ENCODE measurements around the gene REV3L.

REV3L gene

GRCh38 chr6:111449129-111449528 lies 33.9 kb downstream of the REV3L start:
- no peak for DNase-seq
- Histone ChIP-seq H3K4me3 (ENCODE audit: low read depth, low read length) (no peak overlapping the region), H3K9me3 (ENCODE audit: severe bottlenecking) (no peaks in the 10 kb centered on the region), H3K27ac (no peak overlapping the region), H3K27me3 (ENCODE audit: insufficient read depth, low read depth, severe bottlenecking) (no peaks in the 10 kb centered on the region), H3K36me3 (no peaks in the 10 kb centered on the region)
- TF ChIP-seq, protein P1, sequence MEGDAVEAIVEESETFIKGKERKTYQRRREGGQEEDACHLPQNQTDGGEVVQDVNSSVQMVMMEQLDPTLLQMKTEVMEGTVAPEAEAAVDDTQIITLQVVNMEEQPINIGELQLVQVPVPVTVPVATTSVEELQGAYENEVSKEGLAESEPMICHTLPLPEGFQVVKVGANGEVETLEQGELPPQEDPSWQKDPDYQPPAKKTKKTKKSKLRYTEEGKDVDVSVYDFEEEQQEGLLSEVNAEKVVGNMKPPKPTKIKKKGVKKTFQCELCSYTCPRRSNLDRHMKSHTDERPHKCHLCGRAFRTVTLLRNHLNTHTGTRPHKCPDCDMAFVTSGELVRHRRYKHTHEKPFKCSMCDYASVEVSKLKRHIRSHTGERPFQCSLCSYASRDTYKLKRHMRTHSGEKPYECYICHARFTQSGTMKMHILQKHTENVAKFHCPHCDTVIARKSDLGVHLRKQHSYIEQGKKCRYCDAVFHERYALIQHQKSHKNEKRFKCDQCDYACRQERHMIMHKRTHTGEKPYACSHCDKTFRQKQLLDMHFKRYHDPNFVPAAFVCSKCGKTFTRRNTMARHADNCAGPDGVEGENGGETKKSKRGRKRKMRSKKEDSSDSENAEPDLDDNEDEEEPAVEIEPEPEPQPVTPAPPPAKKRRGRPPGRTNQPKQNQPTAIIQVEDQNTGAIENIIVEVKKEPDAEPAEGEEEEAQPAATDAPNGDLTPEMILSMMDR (IDR thresholded peaks at IDR 0.05; ENCODE audit: low read depth, low read length): no peak

DNA sequence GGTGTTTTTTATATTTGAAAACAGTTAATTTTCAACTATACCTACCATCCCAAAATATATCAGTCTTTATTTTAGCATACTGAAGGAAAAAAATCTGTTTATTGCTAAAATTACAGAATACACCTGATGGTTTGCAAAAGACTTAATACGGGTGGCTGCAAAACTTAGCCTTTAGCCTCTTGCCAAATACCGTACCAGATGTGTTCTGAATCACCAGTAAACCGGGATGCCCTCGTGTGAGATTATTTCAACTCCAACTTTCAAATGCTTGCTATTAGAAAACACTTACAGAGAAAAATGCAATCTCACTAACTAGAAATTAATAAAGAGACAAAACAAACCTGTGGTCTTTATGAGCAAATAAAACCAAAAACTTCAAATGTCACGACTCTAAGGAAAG lies 36.0 kb downstream of the REV3L start:
- DNase-seq: no peak
- no peaks in the 10 kb centered on the region for H3K9me3 ChIP-seq (ENCODE audit: severe bottlenecking)
- H3K4me3 ChIP-seq (ENCODE audit: low read depth, low read length): no peak overlapping the region
- H3K36me3 ChIP-seq: no peaks in the 10 kb centered on the region
- TF ChIP-seq, protein P1 (IDR thresholded peaks at IDR 0.05; ENCODE audit: low read depth, low read length): no peak
- H3K27ac ChIP-seq: no peak overlapping the region
- H3K27me3 ChIP-seq (ENCODE audit: insufficient read depth, low read depth, severe bottlenecking): no peaks in the 10 kb centered on the region

GRCh38 chr6:111445861-111446267 lies 37.2 kb downstream of the REV3L start:
- no peak for DNase-seq
- Histone ChIP-seq H3K4me3 (ENCODE audit: low read depth, low read length) (no peak overlapping the region), H3K27ac (no peak overlapping the region)

DNA sequence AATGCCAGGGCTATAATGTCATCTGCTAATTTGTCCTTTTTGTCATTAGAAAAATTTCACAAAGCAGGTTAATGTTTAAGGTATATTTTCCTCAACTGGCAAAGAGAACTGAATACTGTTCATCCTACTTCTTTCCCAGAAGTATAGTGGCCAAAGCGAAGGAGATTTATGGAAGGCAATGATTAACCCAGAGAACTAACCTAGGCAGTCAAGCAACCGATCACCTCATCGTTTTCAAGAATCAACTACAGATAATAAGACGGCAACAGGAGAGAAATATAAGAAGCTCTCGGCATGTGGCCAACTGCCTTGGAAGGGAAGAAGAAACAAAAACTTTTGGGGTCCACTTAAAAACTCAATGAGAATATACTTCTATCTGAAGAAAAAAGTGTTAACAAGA lies 38.2 kb downstream of the REV3L start:
- TF ChIP-seq, protein P1 (IDR thresholded peaks at IDR 0.05; ENCODE audit: low read depth, low read length): no peak

More at GRCh38 chr6:111445861-111446267, 37.2 kb downstream of the REV3L start:
- Histone ChIP-seq H3K36me3 (no peaks in the 10 kb centered on the region), H3K9me3 (ENCODE audit: severe bottlenecking) (no peaks in the 10 kb centered on the region), H3K27me3 (ENCODE audit: insufficient read depth, low read depth, severe bottlenecking) (no peaks in the 10 kb centered on the region)
- TF ChIP-seq, protein P1 (IDR thresholded peaks at IDR 0.05; ENCODE audit: low read depth, low read length): no peak

DNA sequence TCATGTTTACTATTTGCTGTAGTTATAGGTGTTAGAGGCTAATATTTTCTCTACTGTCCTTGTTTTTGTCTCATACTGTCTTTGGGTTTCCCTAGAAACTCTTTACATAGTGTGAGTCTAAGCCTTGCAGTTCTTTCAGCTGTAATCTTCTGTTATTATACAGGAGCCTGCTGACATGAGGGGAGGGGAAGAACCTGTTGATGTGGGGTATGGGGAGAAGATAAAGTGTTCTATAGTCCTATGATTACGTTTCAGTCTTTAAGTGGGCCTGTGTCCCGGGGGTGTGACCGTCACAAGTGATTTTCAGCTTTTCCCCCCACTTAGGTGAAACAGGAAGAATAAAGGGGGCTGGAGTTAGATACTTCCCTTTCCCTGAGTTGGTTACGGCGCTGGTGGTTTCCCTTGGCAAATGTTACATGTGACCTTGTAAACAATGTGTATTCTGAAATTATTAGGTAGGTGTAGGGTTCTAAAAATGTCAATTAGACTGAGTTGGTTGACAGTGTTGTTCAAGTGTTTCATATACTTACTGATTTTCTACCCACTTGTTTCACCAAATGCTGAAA lies 41.3 kb downstream of the REV3L start:
- no peak for DNase-seq
- Histone ChIP-seq H3K27me3 (ENCODE audit: insufficient read depth, low read depth, severe bottlenecking) (no peaks in the 10 kb centered on the region), H3K36me3 (no peaks in the 10 kb centered on the region), H3K4me3 (ENCODE audit: low read depth, low read length) (no peak overlapping the region), H3K27ac (no peak overlapping the region), H3K9me3 (ENCODE audit: severe bottlenecking) (no peaks in the 10 kb centered on the region)
- TF ChIP-seq, protein P1 (IDR thresholded peaks at IDR 0.05; ENCODE audit: low read depth, low read length): no peak

More for the DNA sequence above, 38.2 kb downstream of the REV3L start:
- H3K9me3 ChIP-seq (ENCODE audit: severe bottlenecking): no peaks in the 10 kb centered on the region
- H3K27ac ChIP-seq: no peak overlapping the region
- no peaks in the 10 kb centered on the region for H3K27me3 ChIP-seq (ENCODE audit: insufficient read depth, low read depth, severe bottlenecking)
- H3K4me3 ChIP-seq (ENCODE audit: low read depth, low read length): no peak overlapping the region
- no peaks in the 10 kb centered on the region for H3K36me3 ChIP-seq
- no peak for DNase-seq

- Histone ChIP-seq H3K36me3 (no peaks in the 10 kb centered on the region), H3K27ac (no peak overlapping the region), H3K9me3 (ENCODE audit: severe bottlenecking) (no peaks in the 10 kb centered on the region), H3K27me3 (ENCODE audit: insufficient read depth, low read depth, severe bottlenecking) (no peaks in the 10 kb centered on the region), H3K4me3 (ENCODE audit: low read depth, low read length) (no peak overlapping the region)
- DNase-seq: no peak
- TF ChIP-seq, protein P1 (IDR thresholded peaks at IDR 0.05; ENCODE audit: low read depth, low read length): no peak
Measured at GRCh38 chr6:111439171-111439570, 43.8 kb downstream of the REV3L start.
